Hepatocyte (in vitro differentiated cells): Measurements from ENCODE around the gene FLRT1. TPM values are rescaled to one million over a fixed set of nuclear protein-coding genes. Genes with fewer than 3 reads are reported as not detected.

Source experiments
- DNase-seq: peaks from one replicate; pipeline ENCODE4 v3.0.0-alpha.2; 2016; ENCODE audit warnings: low spot score
- H2AFZ ChIP-seq: fragments of 200-600 bp; sonication (generic); 2 replicates; pipeline ENCODE4 v1.6.0; 2016; ENCODE audit warnings: antibody characterized with exemption, mild to moderate bottlenecking
- H3K27ac ChIP-seq: fragments of 200-600 bp; sonication (generic); 2 replicates; pipeline ENCODE4 v1.5.1; 2016; ENCODE audit warnings: mild to moderate bottlenecking
- H3K27me3 ChIP-seq: fragments of 200-600 bp; sonication (generic); 2 replicates; pipeline ENCODE4 v1.6.1; 2016
- H3K36me3 ChIP-seq: fragments of 200-600 bp; sonication (generic); replicated peaks from 2 replicates; pipeline ENCODE4 v1.5.1; 2016; ENCODE audit warnings: low read depth; ENCODE audit not compliant: insufficient read depth
- H3K4me1 ChIP-seq: fragments of 200-600 bp; sonication (generic); 2 replicates; pipeline ENCODE4 v1.5.1; 2016; ENCODE audit warnings: mild to moderate bottlenecking, moderate library complexity; ENCODE audit not compliant: insufficient read depth
- H3K4me2 ChIP-seq: fragments of 200-600 bp; sonication (generic); 2 replicates; pipeline ENCODE4 v1.6.0; 2016
- H3K4me3 ChIP-seq: fragments of 200-600 bp; sonication (generic); 2 replicates; pipeline ENCODE4 v1.5.1; 2016; ENCODE audit warnings: mild to moderate bottlenecking
- H3K79me2 ChIP-seq: fragments of 200-600 bp; sonication (generic); 2 replicates; pipeline ENCODE4 v1.6.0; 2017; ENCODE audit warnings: mild to moderate bottlenecking
- H3K9me2 ChIP-seq: fragments of 200-600 bp; sonication (generic); replicated peaks from 2 replicates; pipeline ENCODE4 v1.6.0; 2017; ENCODE audit warnings: mild to moderate bottlenecking; ENCODE audit not compliant: insufficient read depth
- H3K9me3 ChIP-seq: fragments of 200-600 bp; sonication (generic); 2 replicates; pipeline ENCODE4 v1.5.1; 2016; ENCODE audit warnings: low read depth, mild to moderate bottlenecking
- H4K20me1 ChIP-seq: fragments of 200-600 bp; sonication (generic); 2 replicates; pipeline ENCODE4 v1.6.0; 2016; ENCODE audit warnings: mild to moderate bottlenecking; ENCODE audit not compliant: insufficient read depth, poor library complexity, severe bottlenecking
- EZH2 ChIP-seq: fragments of 200-600 bp; sonication (generic); IDR thresholded peaks from 2 replicates; pipeline ENCODE4 v1.6.1; 2016; ENCODE audit warnings: antibody characterized with exemption, mild to moderate bottlenecking, borderline replicate concordance
- EZH2phosphoT487 ChIP-seq: fragments of 200-600 bp; sonication (generic); IDR thresholded peaks from one replicate; pipeline ENCODE4 v1.6.1; 2018; ENCODE audit warnings: antibody characterized with exemption, mild to moderate bottlenecking, low read depth, moderate library complexity; ENCODE audit not compliant: unreplicated experiment, severe bottlenecking
- WGBS: methylation state at CpG from one replicate; pipeline ENCODE4 v1.1.6; 2016; ENCODE audit warnings: low lambda C conversion rate; ENCODE audit errors: missing lambda C conversion rate; 5-methylcytosine and 5-hydroxymethylcytosine counted together
- polyA plus RNA-seq: library from polyadenylated mRNA; unstranded; fragments of >200 nt; fragmentation: Nextera tagmentation; extraction: Ambion mirVana; gene quantifications from 2 replicates; pipeline ENCODE4 v1.2.1, GENCODE V29; 2016
- total RNA-seq: library from RNA; depleted of rRNA; stranded (reverse); fragments of >200 nt; gene quantifications from 2 replicates; pipeline ENCODE4 v1.2.3, GENCODE V29; 2014
- TF ChIP-seq, protein P1 (sequence below): fragments of 200-600 bp; sonication (generic); IDR thresholded peaks from 2 replicates; pipeline ENCODE4 v1.5.1; 2016; ENCODE audit warnings: antibody characterized with exemption, mild to moderate bottlenecking; ENCODE audit not compliant: poor library complexity

FLRT1 gene
- total and polyA plus RNA-seq, 2 experiments from 2014 or later = 0.34 to 0.43 TPM

GRCh38 chr11:64009710-64010109 is 26.0 kb upstream of the FLRT1 start:
- peaks cover 4% of the 10 kb centered on the region for H3K27me3 ChIP-seq
- DNase-seq = no peak
- no peaks in the 10 kb centered on the region for H4K20me1 ChIP-seq
- TF ChIP-seq, protein P1, sequence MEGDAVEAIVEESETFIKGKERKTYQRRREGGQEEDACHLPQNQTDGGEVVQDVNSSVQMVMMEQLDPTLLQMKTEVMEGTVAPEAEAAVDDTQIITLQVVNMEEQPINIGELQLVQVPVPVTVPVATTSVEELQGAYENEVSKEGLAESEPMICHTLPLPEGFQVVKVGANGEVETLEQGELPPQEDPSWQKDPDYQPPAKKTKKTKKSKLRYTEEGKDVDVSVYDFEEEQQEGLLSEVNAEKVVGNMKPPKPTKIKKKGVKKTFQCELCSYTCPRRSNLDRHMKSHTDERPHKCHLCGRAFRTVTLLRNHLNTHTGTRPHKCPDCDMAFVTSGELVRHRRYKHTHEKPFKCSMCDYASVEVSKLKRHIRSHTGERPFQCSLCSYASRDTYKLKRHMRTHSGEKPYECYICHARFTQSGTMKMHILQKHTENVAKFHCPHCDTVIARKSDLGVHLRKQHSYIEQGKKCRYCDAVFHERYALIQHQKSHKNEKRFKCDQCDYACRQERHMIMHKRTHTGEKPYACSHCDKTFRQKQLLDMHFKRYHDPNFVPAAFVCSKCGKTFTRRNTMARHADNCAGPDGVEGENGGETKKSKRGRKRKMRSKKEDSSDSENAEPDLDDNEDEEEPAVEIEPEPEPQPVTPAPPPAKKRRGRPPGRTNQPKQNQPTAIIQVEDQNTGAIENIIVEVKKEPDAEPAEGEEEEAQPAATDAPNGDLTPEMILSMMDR = no peak
- no peak for TF ChIP-seq EZH2
- TF ChIP-seq EZH2phosphoT487 = no peak
- no peak overlapping the region for H3K4me3 ChIP-seq
- H3K36me3 ChIP-seq = no peaks in the 10 kb centered on the region
- no peak overlapping the region for H3K27ac ChIP-seq
- H2AFZ ChIP-seq = no peak overlapping the region
- H3K4me2 ChIP-seq = no peak overlapping the region
- no peaks in the 10 kb centered on the region for H3K9me2 ChIP-seq
- H3K79me2 ChIP-seq = no peaks in the 10 kb centered on the region
- no peaks in the 10 kb centered on the region for H3K9me3 ChIP-seq
- WGBS = 94% methylated on average over 7 of the region's 8 CpGs
- peaks cover 22% of the 10 kb centered on the region for H3K4me1 ChIP-seq

DNA sequence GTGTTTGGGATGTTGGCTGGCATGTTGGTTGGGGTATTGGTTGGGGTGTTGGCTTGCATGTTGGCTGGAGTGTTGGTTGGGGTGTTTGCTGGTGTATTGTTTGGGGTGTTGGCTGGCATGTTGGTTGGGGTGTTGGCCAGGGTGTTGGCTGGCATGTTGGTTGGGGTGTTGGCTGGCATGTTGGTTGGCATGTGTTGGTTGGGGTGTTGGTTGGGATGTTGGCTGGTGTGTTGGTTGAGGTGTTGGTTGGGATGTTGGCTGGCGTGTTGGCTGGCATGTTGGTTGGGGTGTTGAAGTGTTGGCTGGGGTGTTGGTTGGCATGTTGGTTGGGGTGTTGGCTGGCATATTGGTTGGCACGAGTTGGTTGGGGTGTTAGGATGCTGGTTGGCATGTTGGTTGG is 24.9 kb upstream of the FLRT1 start:
- 97% methylated on average over 2 of the region's 2 CpGs for WGBS
- no peak for DNase-seq

DNA sequence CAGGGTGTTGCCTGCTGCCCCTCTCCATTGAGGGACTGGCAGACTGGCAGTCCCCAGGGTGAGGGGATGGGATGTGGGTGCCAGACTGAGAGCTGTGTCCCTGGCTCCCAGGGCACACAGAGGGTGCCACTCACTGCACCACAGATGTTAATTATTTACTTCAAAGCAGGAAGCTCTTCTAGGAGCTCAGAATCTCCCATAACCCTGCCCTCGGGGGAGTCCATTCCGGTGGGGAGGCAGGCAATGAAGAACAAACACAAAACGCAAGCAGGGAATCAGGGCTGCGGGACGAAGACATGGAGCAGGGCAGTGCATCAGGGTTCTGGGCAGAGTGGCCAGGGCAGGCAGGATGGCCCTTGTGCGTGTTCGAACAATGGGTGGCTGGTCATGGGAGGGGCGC is 24.4 kb upstream of the FLRT1 start:
- DNase-seq = no peak
- Histone ChIP-seq H3K9me3 (no peaks in the 10 kb centered on the region), H3K27me3 (peaks cover 1% of the 10 kb centered on the region), H3K36me3 (no peaks in the 10 kb centered on the region), H3K4me3 (no peak overlapping the region), H3K27ac (no peak overlapping the region), H4K20me1 (no peaks in the 10 kb centered on the region), H3K4me1 (peaks cover 20% of the 10 kb centered on the region), H2AFZ (no peak overlapping the region), H3K79me2 (no peaks in the 10 kb centered on the region), H3K4me2 (no peak overlapping the region), H3K9me2 (no peaks in the 10 kb centered on the region)
- WGBS = 79% methylated on average over 8 of the region's 8 CpGs
- TF ChIP-seq, protein P1 = no peak
- TF ChIP-seq EZH2phosphoT487 = no peak
- no peak for TF ChIP-seq EZH2

More for the DNA sequence above, 24.9 kb upstream of the FLRT1 start:
- H3K4me3 ChIP-seq = no peak overlapping the region
- H3K36me3 ChIP-seq = no peaks in the 10 kb centered on the region
- no peaks in the 10 kb centered on the region for H3K79me2 ChIP-seq
- peaks cover 22% of the 10 kb centered on the region for H3K4me1 ChIP-seq
- no peaks in the 10 kb centered on the region for H3K9me3 ChIP-seq
- TF ChIP-seq, protein P1 = no peak
- TF ChIP-seq EZH2phosphoT487 (no peak), EZH2 (no peak)
- H3K9me2 ChIP-seq = no peaks in the 10 kb centered on the region
- H3K27me3 ChIP-seq = peaks cover 4% of the 10 kb centered on the region
- no peak overlapping the region for H2AFZ ChIP-seq
- no peak overlapping the region for H3K27ac ChIP-seq
- H3K4me2 ChIP-seq = no peak overlapping the region
- H4K20me1 ChIP-seq = no peaks in the 10 kb centered on the region
